Right cardiac atrium (tissue), 5 donors: ENCODE measurements around the gene BAHCC1. TPM values are rescaled to one million over a fixed set of nuclear protein-coding genes. Genes with fewer than 3 reads are reported as not detected.

Source experiments
- ATAC-seq, 2 donors: fragments of 200-7000 bp; cut with Tn5 transposase; one replicate each; pipeline versions ENCODE4 v1.8.0 to v1.9.1; 2020; ENCODE audit warnings: moderate library complexity in 2 of 2, mild to moderate bottlenecking in 1 of 2
- DNase-seq, 3 donors: peaks; one replicate each; pipeline ENCODE4 v3.0.0-alpha.2; 2020
- H3K27ac ChIP-seq: one replicate; pipeline ENCODE4 v1.5.1; 2013; ENCODE audit warnings: mild to moderate bottlenecking, low read length, control low read depth, moderate library complexity
- H3K27me3 ChIP-seq: one replicate; pipeline ENCODE4 v1.6.1; 2013; ENCODE audit not compliant: control insufficient read depth, insufficient read depth
- H3K4me1 ChIP-seq: one replicate; pipeline ENCODE4 v1.6.1; 2013; ENCODE audit warnings: low read length; ENCODE audit not compliant: control insufficient read depth, insufficient read depth
- H3K4me3 ChIP-seq: one replicate; pipeline ENCODE4 v1.5.1; 2013; ENCODE audit warnings: low read length, control low read depth
- H3K9me3 ChIP-seq: one replicate; pipeline ENCODE4 v1.6.1; 2013; ENCODE audit warnings: low read length; ENCODE audit not compliant: control insufficient read depth
- WGBS: extraction: QIAGEN DNeasy Blood & Tissue Kit; methylation state at CpG from one replicate; pipeline ENCODE4 v1.1.7; 2013; 5-methylcytosine and 5-hydroxymethylcytosine counted together
- intact Hi-C, 4 donors: fragments of 100-400 bp; cut with DNase I; formaldehyde crosslinking; loops; one replicate each; pipeline versions ENCODE4 v1.11.0 to v1.14.0; 2022 to 2023
- polyA plus RNA-seq: library from polyadenylated mRNA; stranded (reverse); fragments of 200-250 nt; gene quantifications from one replicate; pipeline ENCODE4 v1.2.3, GENCODE V29; 2013
- total RNA-seq, 4 donors: library from RNA; stranded (reverse); fragmentation: NEBNext Ultra II Directional; extraction: Animal tissue kit (Norgen Biotek cat#: 25700); gene quantifications; one replicate each; pipeline ENCODE4 v1.2.1, GENCODE V29; 2021
- donor health status: healthy with polysubstance abuse.
- donor health status: DM: no; HTN: yes; CAD: no.
- donor health status: DM: no; HTN: no; CAD: no.
- donor health status: DM: no; HTN: yes; CAD: no; lungs with severe emphysema.
- donor health status: DM: yes; HTN: yes; CAD: no.

BAHCC1 gene
- total and polyA plus RNA-seq, 5 donors = 8.3 to 12.8 (median 8.7) TPM

GRCh38 chr17:81417049-81417878 lies 22.0 kb downstream of the BAHCC1 start:
- 68% methylated on average over 38 of the region's 38 CpGs for WGBS
- H3K4me3 ChIP-seq = no peak overlapping the region
- H3K27ac ChIP-seq = peak overlapping the region; percentile 39
- ATAC-seq (peak in 1 of 2 donors; percentile 4), DNase-seq (peak; percentile 75 to 87 (median 84))
- peaks cover 9% of the 10 kb centered on the region for H3K4me1 ChIP-seq
- no peaks in the 10 kb centered on the region for H3K9me3 ChIP-seq
- intact Hi-C loops = no loop called here
- no peaks in the 10 kb centered on the region for H3K27me3 ChIP-seq

GRCh38 chr17:81417879-81418709 lies 22.8 kb downstream of the BAHCC1 start:
- WGBS = 75% methylated on average over 23 of the region's 23 CpGs
- no peaks in the 10 kb centered on the region for H3K9me3 ChIP-seq
- H3K4me3 ChIP-seq = no peak overlapping the region
- ATAC-seq (no peak), DNase-seq (peak in 1 of 3 donors; percentile 66)
- H3K4me1 ChIP-seq = peaks cover 12% of the 10 kb centered on the region
- H3K27me3 ChIP-seq = no peaks in the 10 kb centered on the region
- intact Hi-C loops = no loop called here
- H3K27ac ChIP-seq = peak overlapping the region; percentile 43

GRCh38 chr17:81418710-81419318 lies 23.6 kb downstream of the BAHCC1 start:
- Histone ChIP-seq H3K9me3 (no peaks in the 10 kb centered on the region), H3K27me3 (no peaks in the 10 kb centered on the region), H3K4me1 (peaks cover 16% of the 10 kb centered on the region), H3K27ac (peak overlapping the region; percentile 43), H3K4me3 (no peak overlapping the region)
- peak in 1 of 2 donors; percentile 2 for ATAC-seq
- intact Hi-C loops = no loop called here
- DNase-seq = no peak
- 58% methylated on average over 14 of the region's 14 CpGs for WGBS

GRCh38 chr17:81419319-81419885 lies 24.1 kb downstream of the BAHCC1 start:
- H3K27ac ChIP-seq = peak overlapping the region; percentile 61
- H3K9me3 ChIP-seq = no peaks in the 10 kb centered on the region
- intact Hi-C loops = no loop called here
- DNase-seq (peak; percentile 96 to 98 (median 96)), ATAC-seq (peak; percentile 82 to 87)
- H3K27me3 ChIP-seq = no peaks in the 10 kb centered on the region
- 6% methylated on average over 32 of the region's 32 CpGs for WGBS
- no peak overlapping the region for H3K4me3 ChIP-seq
- peaks cover 16% of the 10 kb centered on the region for H3K4me1 ChIP-seq

- 47% methylated on average over 28 of the region's 28 CpGs for WGBS
- Histone ChIP-seq H3K27ac (peak overlapping the region; percentile 61), H3K4me3 (peak overlapping the region; percentile 0), H3K27me3 (no peaks in the 10 kb centered on the region), H3K4me1 (peaks cover 16% of the 10 kb centered on the region), H3K9me3 (no peaks in the 10 kb centered on the region)
- DNase-seq (peak; percentile 77 to 86 (median 83)), ATAC-seq (peak; percentile 1)
- intact Hi-C loops = loop anchor here in 2 of 4 donors (5.0 to 10.0 kb wide), 2 partner anchors 55 to 62 kb away; no protein-coding TSS in a partner anchor
Measured at GRCh38 chr17:81419886-81420768, 24.9 kb downstream of the BAHCC1 start.

- peaks cover 16% of the 10 kb centered on the region for H3K4me1 ChIP-seq
- WGBS = 65% methylated on average over 24 of the region's 24 CpGs
- intact Hi-C loops = loop anchor here in 2 of 4 donors (5.0 to 10.0 kb wide), 2 partner anchors 54 to 61 kb away; no protein-coding TSS in a partner anchor
- no peaks in the 10 kb centered on the region for H3K9me3 ChIP-seq
- ATAC-seq (peak; percentile 2 to 9), DNase-seq (peak; percentile 76 to 90 (median 87))
- no peak overlapping the region for H3K4me3 ChIP-seq
- H3K27me3 ChIP-seq = no peaks in the 10 kb centered on the region
- peak overlapping the region; percentile 61 for H3K27ac ChIP-seq
Measured at GRCh38 chr17:81420769-81421462, 25.7 kb downstream of the BAHCC1 start.

- H3K9me3 ChIP-seq = no peaks in the 10 kb centered on the region
- H3K4me1 ChIP-seq = peaks cover 11% of the 10 kb centered on the region
- intact Hi-C loops = loop anchor here in 2 of 4 donors (5.0 to 10.0 kb wide), 2 partner anchors 52 to 59 kb away; no protein-coding TSS in a partner anchor
- peak overlapping the region; percentile 13 for H3K27ac ChIP-seq
- ATAC-seq (peak; percentile 52 to 62), DNase-seq (peak; percentile 91 to 92 (median 91))
- H3K27me3 ChIP-seq = no peaks in the 10 kb centered on the region
- H3K4me3 ChIP-seq = no peak overlapping the region
- WGBS = 25% methylated on average over 34 of the region's 34 CpGs
Measured at GRCh38 chr17:81422776-81423697, 27.8 kb downstream of the BAHCC1 start.

GRCh38 chr17:81423698-81424071 lies 28.4 kb downstream of the BAHCC1 start:
- 80% methylated on average over 16 of the region's 16 CpGs for WGBS
- Histone ChIP-seq H3K9me3 (no peaks in the 10 kb centered on the region), H3K27ac (no peak overlapping the region), H3K4me1 (peaks cover 11% of the 10 kb centered on the region), H3K4me3 (no peak overlapping the region), H3K27me3 (no peaks in the 10 kb centered on the region)
- intact Hi-C loops = loop anchor here in 2 of 4 donors (5.0 to 10.0 kb wide), 2 partner anchors 51 to 59 kb away; no protein-coding TSS in a partner anchor
- ATAC-seq = no peak
- no peak for DNase-seq
